HCT116 (cell line): Measurements from ENCODE around the gene GSTA2. TPM values are rescaled to one million over a fixed set of nuclear protein-coding genes. Genes with fewer than 3 reads are reported as not detected.
"Not testable (repeated sequence)": the region's sequence is repeated elsewhere in the genome, so short reads cannot be mapped to it uniquely, and the experiment has no call there.

Experiments
- ATAC-seq: fragments of 200-7000 bp; cut with Tn5 transposase; 2 replicates; pipeline ENCODE4 v1.9.1; 2020; ENCODE audit warnings: mild to moderate bottlenecking, moderate library complexity
- BruUV-seq: library from RNA; stranded (reverse); fragments of 400-500 nt; replicated peaks from 2 replicates; lab custom pipeline; 2021; lab: Mats Ljungman, UMichigan
- CTCF ChIA-PET: fragments of 300-600 bp; sonication (Branson Sonifier 250); formaldehyde crosslinking; loops from one replicate; lab custom pipeline; 2021; ENCODE audit warnings: antibody characterized with exemption; lab: Charles Lee
- POLR2A ChIA-PET: fragments of 300-600, 350-600 bp; sonication (Branson Sonifier 250); formaldehyde crosslinking; loops from one replicate; lab custom pipeline; 2021; ENCODE audit warnings: antibody characterized with exemption; lab: Charles Lee
- RAD21 ChIA-PET, 2 experiments: fragments of 300-600 bp; sonication (Branson Sonifier 250); formaldehyde crosslinking; loops; one replicate each; lab custom pipeline; 2023; ENCODE audit warnings: low total read pairs in 2 of 2; ENCODE audit not compliant: uncharacterized antibody in 2 of 2, unreplicated experiment in 2 of 2, low non-redundant PET in 1 of 2; lab: Charles Lee
- DNase-seq: peaks from one replicate; pipeline ENCODE4 v3.0.0-alpha.2; 2010; ENCODE audit warnings: low read depth, low spot score
- H2AFZ ChIP-seq: fragments of 200-600 bp; shearing (Covaris generic), sonication (generic); 2 replicates; pipeline ENCODE4 v1.6.1; 2017; ENCODE audit warnings: low read depth, mixed run types, mixed read lengths, antibody characterized with exemption, low read length; ENCODE audit not compliant: poor library complexity, severe bottlenecking
- H3K27ac ChIP-seq: 2 replicates; pipeline ENCODE4 v1.5.1; 2012; ENCODE audit warnings: low read depth, low read length
- H3K27me3 ChIP-seq: fragments of 200-600 bp; sonication (generic); 2 replicates; pipeline ENCODE4 v1.6.1; 2016; ENCODE audit warnings: mixed run types, low read length, mixed read lengths; ENCODE audit not compliant: insufficient read depth
- H3K36me3 ChIP-seq, 2 experiments: fragments of 200-500 bp in 1 of 2; fragments of 200-600 bp in 1 of 2; sonication (Bioruptor generic) in 1 of 2; sonication (generic) in 1 of 2; 2 replicates each; pipeline versions ENCODE4 v1.5.1 to v1.6.1; 2014 to 2016; ENCODE audit warnings: low read length in 2 of 2, inconsistent platforms in 1 of 2, mixed read lengths in 1 of 2, mixed run types in 1 of 2; ENCODE audit not compliant: insufficient read depth in 2 of 2, control insufficient read depth in 1 of 2
- H3K4me1 ChIP-seq, 2 experiments: fragments of 200-600 bp in 1 of 2; sonication (generic) in 1 of 2; 2 replicates each; pipeline versions ENCODE4 v1.5.1 to v1.6.1; 2012 to 2017; ENCODE audit warnings: low read length in 2 of 2, inconsistent platforms in 1 of 2, mild to moderate bottlenecking in 1 of 2, mixed read lengths in 1 of 2, mixed run types in 1 of 2, moderate library complexity in 1 of 2; ENCODE audit not compliant: insufficient read depth in 2 of 2, control insufficient read depth in 1 of 2
- H3K4me2 ChIP-seq: fragments of 200-600 bp; sonication (generic); 2 replicates; pipeline ENCODE4 v1.6.1; 2017; ENCODE audit warnings: mixed run types, low read length, mixed read lengths
- H3K4me3 ChIP-seq, 2 experiments: fragments of 200-600 bp in 1 of 2; sonication (generic) in 1 of 2; replicated peaks in 1 of 2; 2 replicates each; pipeline ENCODE4 v1.5.1; 2011 to 2016; ENCODE audit warnings: low read length in 2 of 2, control low read depth in 1 of 2, low read depth in 1 of 2, mild to moderate bottlenecking in 1 of 2, mixed read lengths in 1 of 2, mixed run types in 1 of 2
- H3K79me2 ChIP-seq: fragments of 200-600 bp; sonication (generic); 2 replicates; pipeline ENCODE4 v1.6.1; 2017; ENCODE audit warnings: mild to moderate bottlenecking, mixed run types, low read length, moderate library complexity, mixed read lengths; ENCODE audit not compliant: insufficient read depth
- H3K9ac ChIP-seq: fragments of 200-600 bp; sonication (generic); 2 replicates; pipeline ENCODE4 v1.6.1; 2016; ENCODE audit warnings: low read length, mixed read lengths
- H3K9me2 ChIP-seq: fragments of 200-600 bp; sonication (generic), shearing (Covaris generic); 2 replicates; pipeline ENCODE4 v1.6.1; 2017; ENCODE audit warnings: mixed run types, mild to moderate bottlenecking, moderate library complexity; ENCODE audit not compliant: insufficient read depth
- H3K9me3 ChIP-seq, 2 experiments: fragments of 200-500 bp in 1 of 2; fragments of 200-600 bp in 1 of 2; sonication (Bioruptor generic) in 1 of 2; sonication (generic) in 1 of 2; 2 replicates each; pipeline ENCODE4 v1.6.1; 2014 to 2017; ENCODE audit warnings: low read length in 2 of 2, mixed read lengths in 2 of 2, inconsistent platforms in 1 of 2, low read depth in 1 of 2, mild to moderate bottlenecking in 1 of 2, mixed run types in 1 of 2, moderate library complexity in 1 of 2; ENCODE audit not compliant: control insufficient read depth in 1 of 2, insufficient read depth in 1 of 2
- H4K20me1 ChIP-seq: fragments of 200-600 bp; sonication (generic), shearing (Covaris generic); 2 replicates; pipeline ENCODE4 v1.6.1; 2017; ENCODE audit warnings: mixed run types, mild to moderate bottlenecking, moderate library complexity; ENCODE audit not compliant: insufficient read depth
- ATF3 ChIP-seq: IDR thresholded peaks from 2 replicates; pipeline ENCODE4 v1.6.1; 2012
- ELF1 ChIP-seq: IDR thresholded peaks from 2 replicates; pipeline ENCODE4 v1.6.1; 2012; ENCODE audit warnings: low read depth, borderline replicate concordance
- EZH2 ChIP-seq: fragments of 200-600 bp; sonication (generic); IDR thresholded peaks from 2 replicates; pipeline ENCODE4 v1.6.1; 2017; ENCODE audit warnings: antibody characterized with exemption, mixed run types
- FOSL1 ChIP-seq: IDR thresholded peaks from 2 replicates; pipeline ENCODE4 v1.6.1; 2012; ENCODE audit warnings: low read depth
- MAX ChIP-seq: IDR thresholded peaks from 2 replicates; pipeline ENCODE4 v1.6.1; 2012
- POLR2A ChIP-seq: IDR thresholded peaks from 2 replicates; pipeline ENCODE4 v1.7.0; 2011; ENCODE audit warnings: borderline replicate concordance; ENCODE audit not compliant: insufficient read depth, insufficient read length; ENCODE audit errors: extremely low read depth
- RAD21 ChIP-seq: IDR thresholded peaks from 2 replicates; pipeline ENCODE4 v1.6.1; 2012; ENCODE audit warnings: low read depth, mild to moderate bottlenecking
- REST ChIP-seq: IDR thresholded peaks from 2 replicates; pipeline ENCODE4 v1.6.1; 2012; ENCODE audit warnings: low read depth
- SIN3A ChIP-seq: IDR thresholded peaks from 2 replicates; pipeline ENCODE4 v1.6.1; 2012; ENCODE audit warnings: low read depth
- SRF ChIP-seq: IDR thresholded peaks from 2 replicates; pipeline ENCODE4 v1.6.1; 2012; ENCODE audit warnings: low read depth
- ZNF274 ChIP-seq: fragments of 200-500 bp; sonication (Bioruptor generic); IDR thresholded peaks from 2 replicates; pipeline ENCODE4 v1.6.1; 2014; ENCODE audit warnings: mild to moderate bottlenecking, low read depth, low read length, inconsistent platforms
- intact Hi-C: fragments of 100-400 bp; cut with micrococcal nuclease; formaldehyde crosslinking; loops from 2 replicates; pipeline ENCODE4 v1.10.0; 2022
- total RNA-seq: library from RNA; stranded (reverse); gene quantifications from one replicate; pipeline ENCODE4 v1.2.1, GENCODE V29; 2021; ENCODE audit not compliant: unreplicated experiment

Gene GSTA2
- total RNA-seq, 1 experiment from 2014 or later, result not detected

GRCh38 chr6:52718550-52718949, 44.7 kb downstream of the GSTA2 start:
- Histone ChIP-seq H3K4me2 (no peak overlapping the region), H3K9me2 (no peaks in the 10 kb centered on the region), H3K9ac (no peak overlapping the region), H3K36me3 (no peaks in the 10 kb centered on the region), H2AFZ (no peak overlapping the region), H3K4me3 (no peak overlapping the region), H3K27me3 (no peaks in the 10 kb centered on the region), H3K9me3 (no peaks in the 10 kb centered on the region), H3K27ac (no peak overlapping the region), H3K79me2 (no peaks in the 10 kb centered on the region), H3K4me1 (no peaks in the 10 kb centered on the region), H4K20me1 (no peaks in the 10 kb centered on the region)
- RAD21 ChIA-PET, result no interaction called here
- CTCF ChIA-PET, result no interaction called here
- POLR2A ChIA-PET, result no interaction called here
- no peak for DNase-seq
- TF ChIP-seq MAX (no peak), SRF (no peak), FOSL1 (no peak), ATF3 (no peak), EZH2 (no peak), REST (no peak), ZNF274 (no peak), ELF1 (no peak), RAD21 (no peak), POLR2A (no peak), SIN3A (no peak)
- no TSS peak for BruUV-seq
- ATAC-seq, result no peak
- intact Hi-C loops, result no loop called here

GRCh38 chr6:52714761-52715160, 48.5 kb downstream of the GSTA2 start:
- H3K27me3 ChIP-seq, H3K4me3 ChIP-seq, RAD21 ChIA-PET, H3K9me3 ChIP-seq, H3K4me1 ChIP-seq, H3K4me2 ChIP-seq, POLR2A ChIA-PET, CTCF ChIA-PET, H3K36me3 ChIP-seq, H3K9ac ChIP-seq, intact Hi-C loops, ATAC-seq, H3K9me2 ChIP-seq, H3K79me2 ChIP-seq, BruUV-seq, H3K27ac ChIP-seq, DNase-seq, H4K20me1 ChIP-seq, H2AFZ ChIP-seq: not testable (repeated sequence)
